ENCODE data around the gene MTOR.
"Not testable (repeated sequence)": the region's sequence is repeated elsewhere in the genome, so short reads cannot be mapped to it uniquely, and the experiment has no call there.

MTOR gene

GRCh38 chr1:11101347-11101746, 161.0 kb downstream of the MTOR start:
- Histone ChIP-seq H3K27me3 (ENCODE audit: control insufficient read depth, insufficient read depth, low read length) (no peaks in the 10 kb centered on the region), H3K36me3 (ENCODE audit: control insufficient read depth, insufficient read depth, low read length) (no peaks in the 10 kb centered on the region), H3K9me3 (ENCODE audit: control insufficient read depth, low read length) (no peaks in the 10 kb centered on the region), H3K9ac (ENCODE audit: low read length) (no peak overlapping the region), H3K4me3 (ENCODE audit: low read length) (no peak overlapping the region), H3K4me1 (ENCODE audit: control insufficient read depth, insufficient read depth, low read length) (no peaks in the 10 kb centered on the region)

GRCh38 chr1:11100806-11101205, 161.5 kb downstream of the MTOR start:
- not testable (repeated sequence) for H3K9ac ChIP-seq (ENCODE audit: low read length); H3K4me3 ChIP-seq (ENCODE audit: low read length); H3K4me1 ChIP-seq (ENCODE audit: control insufficient read depth, insufficient read depth, low read length); H3K36me3 ChIP-seq (ENCODE audit: control insufficient read depth, insufficient read depth, low read length); H3K27me3 ChIP-seq (ENCODE audit: control insufficient read depth, insufficient read depth, low read length); H3K9me3 ChIP-seq (ENCODE audit: control insufficient read depth, low read length)

GRCh38 chr1:11100149-11100493, 162.2 kb downstream of the MTOR start:
- Histone ChIP-seq H3K9me3 (ENCODE audit: control insufficient read depth, low read length) (no peaks in the 10 kb centered on the region), H3K4me3 (ENCODE audit: low read length) (peak overlapping the region; percentile 64), H3K4me1 (ENCODE audit: control insufficient read depth, insufficient read depth, low read length) (no peaks in the 10 kb centered on the region), H3K36me3 (ENCODE audit: control insufficient read depth, insufficient read depth, low read length) (no peaks in the 10 kb centered on the region), H3K27me3 (ENCODE audit: control insufficient read depth, insufficient read depth, low read length) (no peaks in the 10 kb centered on the region), H3K9ac (ENCODE audit: low read length) (peak overlapping the region; percentile 95)

GRCh38 chr1:11099310-11100148, 162.8 kb downstream of the MTOR start, which contains the start of gene EXOSC10:
Gene EXOSC10 (minus strand): TSS chr1:11099869. CDS start chr1:11099831, 38 bp downstream.
- H3K4me3 ChIP-seq (ENCODE audit: low read length), result peak within 1 kb of the TSS; percentile 64
- no peaks in the 10 kb centered on the region for H3K4me1 ChIP-seq (ENCODE audit: control insufficient read depth, insufficient read depth, low read length)
- H3K9me3 ChIP-seq (ENCODE audit: control insufficient read depth, low read length), result no peaks in the 10 kb centered on the region
- peak within 1 kb of the TSS; percentile 95 for H3K9ac ChIP-seq (ENCODE audit: low read length)
- H3K36me3 ChIP-seq (ENCODE audit: control insufficient read depth, insufficient read depth, low read length), result no peaks in the 10 kb centered on the region
- no peaks in the 10 kb centered on the region for H3K27me3 ChIP-seq (ENCODE audit: control insufficient read depth, insufficient read depth, low read length)

- H3K36me3 ChIP-seq (ENCODE audit: control insufficient read depth, insufficient read depth, low read length), result no peaks in the 10 kb centered on the region
- no peaks in the 10 kb centered on the region for H3K27me3 ChIP-seq (ENCODE audit: control insufficient read depth, insufficient read depth, low read length)
- peak overlapping the region; percentile 95 for H3K9ac ChIP-seq (ENCODE audit: low read length)
- no peaks in the 10 kb centered on the region for H3K9me3 ChIP-seq (ENCODE audit: control insufficient read depth, low read length)
- no peaks in the 10 kb centered on the region for H3K4me1 ChIP-seq (ENCODE audit: control insufficient read depth, insufficient read depth, low read length)
- peak overlapping the region; percentile 64 for H3K4me3 ChIP-seq (ENCODE audit: low read length)
Measured at GRCh38 chr1:11098931-11099309, 163.4 kb downstream of the MTOR start.

GRCh38 chr1:11083784-11084183, 178.6 kb downstream of the MTOR start:
- not testable (repeated sequence) for H3K27me3 ChIP-seq (ENCODE audit: control insufficient read depth, insufficient read depth, low read length); H3K9me3 ChIP-seq (ENCODE audit: control insufficient read depth, low read length); H3K9ac ChIP-seq (ENCODE audit: low read length); H3K4me1 ChIP-seq (ENCODE audit: control insufficient read depth, insufficient read depth, low read length); H3K36me3 ChIP-seq (ENCODE audit: control insufficient read depth, insufficient read depth, low read length); H3K4me3 ChIP-seq (ENCODE audit: low read length)

- H3K27me3 ChIP-seq (ENCODE audit: control insufficient read depth, insufficient read depth, low read length), result no peaks in the 10 kb centered on the region
- no peak overlapping the region for H3K4me3 ChIP-seq (ENCODE audit: low read length)
- peaks cover 10% of the 10 kb centered on the region for H3K36me3 ChIP-seq (ENCODE audit: control insufficient read depth, insufficient read depth, low read length)
- no peaks in the 10 kb centered on the region for H3K4me1 ChIP-seq (ENCODE audit: control insufficient read depth, insufficient read depth, low read length)
- H3K9ac ChIP-seq (ENCODE audit: low read length), result no peak overlapping the region
- H3K9me3 ChIP-seq (ENCODE audit: control insufficient read depth, low read length), result no peaks in the 10 kb centered on the region
Measured at GRCh38 chr1:11080931-11081330, 181.4 kb downstream of the MTOR start.

- peaks cover 10% of the 10 kb centered on the region for H3K36me3 ChIP-seq (ENCODE audit: control insufficient read depth, insufficient read depth, low read length)
- no peaks in the 10 kb centered on the region for H3K27me3 ChIP-seq (ENCODE audit: control insufficient read depth, insufficient read depth, low read length)
- H3K9ac ChIP-seq (ENCODE audit: low read length), result no peak overlapping the region
- no peaks in the 10 kb centered on the region for H3K9me3 ChIP-seq (ENCODE audit: control insufficient read depth, low read length)
- H3K4me3 ChIP-seq (ENCODE audit: low read length), result no peak overlapping the region
- H3K4me1 ChIP-seq (ENCODE audit: control insufficient read depth, insufficient read depth, low read length), result no peaks in the 10 kb centered on the region
Measured at GRCh38 chr1:11078631-11079030, 183.7 kb downstream of the MTOR start.

GRCh38 chr1:11073398-11073797, 189.0 kb downstream of the MTOR start:
- not testable (repeated sequence) for H3K9me3 ChIP-seq (ENCODE audit: control insufficient read depth, low read length); H3K27me3 ChIP-seq (ENCODE audit: control insufficient read depth, insufficient read depth, low read length); H3K9ac ChIP-seq (ENCODE audit: low read length); H3K4me3 ChIP-seq (ENCODE audit: low read length); H3K4me1 ChIP-seq (ENCODE audit: control insufficient read depth, insufficient read depth, low read length)
- H3K36me3 ChIP-seq (ENCODE audit: control insufficient read depth, insufficient read depth, low read length), result peaks cover 18% of the 10 kb centered on the region

- Histone ChIP-seq H3K36me3 (ENCODE audit: control insufficient read depth, insufficient read depth, low read length) (peaks cover 25% of the 10 kb centered on the region), H3K27me3 (ENCODE audit: control insufficient read depth, insufficient read depth, low read length) (no peaks in the 10 kb centered on the region), H3K4me3 (ENCODE audit: low read length) (no peak overlapping the region), H3K9ac (ENCODE audit: low read length) (no peak overlapping the region), H3K9me3 (ENCODE audit: control insufficient read depth, low read length) (no peaks in the 10 kb centered on the region), H3K4me1 (ENCODE audit: control insufficient read depth, insufficient read depth, low read length) (no peaks in the 10 kb centered on the region)
Measured at GRCh38 chr1:11072216-11072917, 190.0 kb downstream of the MTOR start.

- H3K36me3 ChIP-seq (ENCODE audit: control insufficient read depth, insufficient read depth, low read length), result peaks cover 24% of the 10 kb centered on the region
- H3K4me1 ChIP-seq (ENCODE audit: control insufficient read depth, insufficient read depth, low read length), result no peaks in the 10 kb centered on the region
- H3K9ac ChIP-seq (ENCODE audit: low read length), result no peak overlapping the region
- no peaks in the 10 kb centered on the region for H3K9me3 ChIP-seq (ENCODE audit: control insufficient read depth, low read length)
- no peak overlapping the region for H3K4me3 ChIP-seq (ENCODE audit: low read length)
- H3K27me3 ChIP-seq (ENCODE audit: control insufficient read depth, insufficient read depth, low read length), result no peaks in the 10 kb centered on the region
Measured at GRCh38 chr1:11071463-11072215, 190.7 kb downstream of the MTOR start.

- H3K36me3 ChIP-seq (ENCODE audit: control insufficient read depth, insufficient read depth, low read length), result peaks cover 19% of the 10 kb centered on the region
- H3K27me3 ChIP-seq (ENCODE audit: control insufficient read depth, insufficient read depth, low read length), result no peaks in the 10 kb centered on the region
- no peaks in the 10 kb centered on the region for H3K9me3 ChIP-seq (ENCODE audit: control insufficient read depth, low read length)
- H3K4me1 ChIP-seq (ENCODE audit: control insufficient read depth, insufficient read depth, low read length), result no peaks in the 10 kb centered on the region
- no peak overlapping the region for H3K9ac ChIP-seq (ENCODE audit: low read length)
- no peak overlapping the region for H3K4me3 ChIP-seq (ENCODE audit: low read length)
Measured at GRCh38 chr1:11070876-11071275, 191.5 kb downstream of the MTOR start.
